Sigmoid colon (tissue), 7 donors: ENCODE data around the gene UBE2G1. TPM values are rescaled to one million over a fixed set of nuclear protein-coding genes. Genes with fewer than 3 reads are reported as not detected.

Experiments
- DNase-seq: peaks from one replicate; pipeline ENCODE4 v3.0.0-alpha.2; 2019
- H3K27ac ChIP-seq, 4 donors: fragments of 200-600 bp; sonication (generic); one replicate each; pipeline ENCODE4 v1.5.1; 2016 to 2019; ENCODE audit warnings: mild to moderate bottlenecking in 1 of 4
- H3K27me3 ChIP-seq, 3 donors: fragments of 200-600 bp; sonication (generic); one replicate each; pipeline ENCODE4 v1.5.1; 2019; ENCODE audit warnings: mild to moderate bottlenecking in 1 of 3
- H3K36me3 ChIP-seq, 4 donors: fragments of 200-600 bp; sonication (generic); one replicate each; pipeline ENCODE4 v1.5.1; 2016 to 2019
- H3K4me1 ChIP-seq, 4 donors: fragments of 200-600 bp; sonication (generic); one replicate each; pipeline ENCODE4 v1.5.1; 2017 to 2019
- H3K4me3 ChIP-seq, 4 donors: fragments of 200-600 bp; sonication (generic); one replicate each; pipeline ENCODE4 v1.5.1; 2017 to 2019; ENCODE audit warnings: mild to moderate bottlenecking in 2 of 4, moderate library complexity in 1 of 4
- H3K9me3 ChIP-seq, 4 donors: fragments of 200-600 bp in 3 of 4; sonication (generic) in 3 of 4; one replicate each; pipeline versions ENCODE4 v1.5.1 to v1.6.1; 2013 to 2019
- CTCF ChIP-seq, 4 experiments: fragments of 450-650 bp in 3 of 4; fragments of 200-600 bp in 1 of 4; IDR thresholded peaks; one replicate each; pipeline ENCODE4 v1.5.1; 2016 to 2019; ENCODE audit warnings: antibody characterized with exemption in 4 of 4, mild to moderate bottlenecking in 3 of 4, moderate library complexity in 2 of 4
- EP300 ChIP-seq, 4 donors: sonication (generic); formaldehyde crosslinking; IDR thresholded peaks; one replicate each; pipeline ENCODE4 v1.6.1; 2017; ENCODE audit warnings: antibody characterized with exemption in 4 of 4
- POLR2A ChIP-seq, 2 donors: fragments of 450-650 bp; IDR thresholded peaks; one replicate each; pipeline ENCODE4 v1.6.1; 2016; ENCODE audit warnings: antibody characterized with exemption in 2 of 2, mild to moderate bottlenecking in 2 of 2, moderate library complexity in 2 of 2
- POLR2AphosphoS5 ChIP-seq, 4 donors: sonication (generic); formaldehyde crosslinking; IDR thresholded peaks; one replicate each; pipeline ENCODE4 v1.6.1; 2017; ENCODE audit warnings: antibody characterized with exemption in 4 of 4
- WGBS, 2 donors: extraction: QIAGEN DNeasy Blood & Tissue Kit; methylation state at CpG; one replicate each; pipeline ENCODE4 v1.1.7; 2013; 5-methylcytosine and 5-hydroxymethylcytosine counted together
- intact Hi-C: fragments of 100-400 bp; cut with DNase I; formaldehyde crosslinking; loops from one replicate; pipeline ENCODE4 v1.15.1; 2023
- polyA plus RNA-seq, 3 donors: library from polyadenylated mRNA; stranded (reverse); fragments of 200-250 nt; gene quantifications; one replicate each; pipeline ENCODE4 v1.2.3, GENCODE V29; 2013
- total RNA-seq, 4 donors: library from RNA; depleted of rRNA; stranded (reverse); fragments of >200 nt; gene quantifications; one replicate each; pipeline ENCODE4 v1.1.0, GENCODE V29; 2016
- donor health status: healthy with polysubstance abuse.
- donor health status: Bipolar disorder and iron deficiency.
- donor health status: healthy.

The UBE2G1 gene
- total RNA-seq (100 to 1,000 TPM in 2 of 4 donors, 10 to 100 TPM in 2; 83.2 to 111 (median 96.9) TPM), polyA plus RNA-seq (10 to 100 TPM; 20.5 to 31.7 (median 26.4) TPM)

- peaks cover 0 to 1% (median 0%) of the 10 kb centered on the region in 4 donors for H3K36me3 ChIP-seq
- H3K27me3 ChIP-seq, result no peaks in the 10 kb centered on the region
- 0% methylated on average over 77 of the region's 77 CpGs for WGBS, 2 donors
- TF ChIP-seq EP300 (IDR thresholded peaks at IDR 0.05) (no peak), POLR2AphosphoS5 (IDR thresholded peaks at IDR 0.05) (peak; percentile 98 to 99 (median 98)), CTCF (IDR thresholded peaks at IDR 0.05) (no peak), POLR2A (IDR thresholded peaks at IDR 0.05) (peak; percentile 57 to 84)
- H3K4me3 ChIP-seq, result peak within 1 kb of the TSS; percentile 80 to 100 (median 88)
- peaks cover 0 to 37% (median 31%) of the 10 kb centered on the region in 4 donors for H3K4me1 ChIP-seq
- H3K27ac ChIP-seq, result peak within 1 kb of the TSS; percentile 98 to 100 (median 98)
- peak; percentile 99 for DNase-seq
- intact Hi-C loops, result loop anchor here (5.0 kb wide), 4 partner anchors 46 to 224 kb away; partner anchors contain the start of genes ANKFY1, CYB5D2 and ZZEF1
- no peaks in the 10 kb centered on the region for H3K9me3 ChIP-seq
These were observed at the start of gene UBE2G1 for GRCh38 chr17:4366327-4367063. Gene UBE2G1 (minus strand): TSS chr17:4366675. CDS start chr17:4366316, 359 bp downstream.

- no peaks in the 10 kb centered on the region for H3K9me3 ChIP-seq
- H3K4me1 ChIP-seq, result peaks cover 0 to 6% (median 5%) of the 10 kb centered on the region in 4 donors
- H3K36me3 ChIP-seq, result no peaks in the 10 kb centered on the region
- H3K27ac ChIP-seq, result peak overlapping the region in 3 of 4 donors; percentile 8 to 45 (median 32)
- intact Hi-C loops, result loop anchor here (1.0 to 5.0 kb wide), 5 partner anchors 46 to 266 kb away; partner anchors contain the start of genes ANKFY1 and UBE2G1
- TF ChIP-seq CTCF (IDR thresholded peaks at IDR 0.05) (peak; percentile 86 to 92 (median 90)), POLR2AphosphoS5 (IDR thresholded peaks at IDR 0.05) (peak in 2 of 4 donors; percentile 42 to 45), EP300 (IDR thresholded peaks at IDR 0.05) (no peak)
- H3K27me3 ChIP-seq, result no peaks in the 10 kb centered on the region
- peak; percentile 96 for DNase-seq
- WGBS, 2 donors, result 36 to 38% methylated on average over 27 of the region's 27 CpGs
- H3K4me3 ChIP-seq, result peak overlapping the region in 2 of 4 donors; percentile 12 to 17
These were observed 46.7 kb upstream of the UBE2G1 start for GRCh38 chr17:4412933-4413831.

- DNase-seq, result no peak
- Histone ChIP-seq H3K27ac (no peak overlapping the region), H3K36me3 (no peaks in the 10 kb centered on the region), H3K4me1 (peaks cover 0 to 6% (median 5%) of the 10 kb centered on the region in 4 donors), H3K9me3 (no peaks in the 10 kb centered on the region), H3K4me3 (no peak overlapping the region), H3K27me3 (no peaks in the 10 kb centered on the region)
- 77 to 79% methylated on average over 3 of the region's 3 CpGs for WGBS, 2 donors
- TF ChIP-seq EP300 (IDR thresholded peaks at IDR 0.05) (no peak), CTCF (IDR thresholded peaks at IDR 0.05) (no peak), POLR2A (IDR thresholded peaks at IDR 0.05) (no peak), POLR2AphosphoS5 (IDR thresholded peaks at IDR 0.05) (no peak)
- intact Hi-C loops, result loop anchor here (5.0 kb wide), 3 partner anchors 44 to 264 kb away; partner anchors contain the start of genes ANKFY1 and UBE2G1
These were observed 44.7 kb upstream of the UBE2G1 start for GRCh38 chr17:4411201-4411600.

- TF ChIP-seq POLR2AphosphoS5 (IDR thresholded peaks at IDR 0.05) (no peak), EP300 (IDR thresholded peaks at IDR 0.05) (no peak), POLR2A (IDR thresholded peaks at IDR 0.05) (no peak)
- 87 to 91% methylated on average over 6 of the region's 6 CpGs for WGBS, 2 donors
- H3K36me3 ChIP-seq, result no peaks in the 10 kb centered on the region
- no peak for DNase-seq
- intact Hi-C loops, result loop anchor here (5.0 kb wide), 3 partner anchors 42 to 262 kb away; partner anchors contain the start of genes ANKFY1 and UBE2G1
- no peak overlapping the region for H3K27ac ChIP-seq
- H3K4me1 ChIP-seq, result peaks cover 0 to 6% (median 5%) of the 10 kb centered on the region in 4 donors
- no peaks in the 10 kb centered on the region for H3K27me3 ChIP-seq
- H3K9me3 ChIP-seq, result no peaks in the 10 kb centered on the region
- H3K4me3 ChIP-seq, result no peak overlapping the region
These were observed 43.2 kb upstream of the UBE2G1 start for GRCh38 chr17:4409659-4410058.
